Suprapubic skin (tissue), 4 donors: ENCODE results near the gene ST8SIA6. TPM values are rescaled to one million over a fixed set of nuclear protein-coding genes. Genes with fewer than 3 reads are reported as not detected.
"Not testable (repeated sequence)": the region's sequence is repeated elsewhere in the genome, so short reads cannot be mapped to it uniquely, and the experiment has no call there.

Source experiments
- DNase-seq, 2 donors: peaks; one replicate each; pipeline ENCODE4 v3.0.0-alpha.2; 2019; ENCODE audit warnings: low spot score in 2 of 2
- H3K27ac ChIP-seq: fragments of 200-600 bp; sonication (generic); one replicate; pipeline ENCODE4 v1.5.1; 2019
- H3K27me3 ChIP-seq: fragments of 200-600 bp; sonication (generic); one replicate; pipeline ENCODE4 v1.5.1; 2019
- H3K36me3 ChIP-seq: fragments of 200-600 bp; sonication (generic); one replicate; pipeline ENCODE4 v1.5.1; 2019
- H3K4me1 ChIP-seq: fragments of 200-600 bp; sonication (generic); one replicate; pipeline ENCODE4 v1.5.1; 2019
- H3K4me3 ChIP-seq: fragments of 200-600 bp; sonication (generic); one replicate; pipeline ENCODE4 v1.5.1; 2019; ENCODE audit warnings: mild to moderate bottlenecking
- H3K9me3 ChIP-seq: fragments of 200-600 bp; sonication (generic); one replicate; pipeline ENCODE4 v1.5.1; 2019
- CTCF ChIP-seq, 2 donors: fragments of 200-600 bp in 1 of 2; fragments of 450-650 bp in 1 of 2; sonication (generic) in 1 of 2; IDR thresholded peaks; one replicate each; pipeline ENCODE4 v1.5.1; 2016 to 2019; ENCODE audit warnings: antibody characterized with exemption in 2 of 2, mild to moderate bottlenecking in 1 of 2, moderate library complexity in 1 of 2
- EP300 ChIP-seq: sonication (generic); formaldehyde crosslinking; IDR thresholded peaks from one replicate; pipeline ENCODE4 v1.6.1; 2017; ENCODE audit warnings: antibody characterized with exemption
- POLR2A ChIP-seq, 2 donors: fragments of 450-650 bp; IDR thresholded peaks; one replicate each; pipeline ENCODE4 v1.6.1; 2017; ENCODE audit warnings: antibody characterized with exemption in 2 of 2, mild to moderate bottlenecking in 2 of 2, moderate library complexity in 2 of 2
- POLR2AphosphoS5 ChIP-seq, 3 donors: sonication (generic); formaldehyde crosslinking; IDR thresholded peaks; one replicate each; pipeline ENCODE4 v1.6.1; 2017; ENCODE audit warnings: antibody characterized with exemption in 3 of 3
- WGBS: methylation state at CpG from one replicate; pipeline ENCODE4 v1.1.5; 2018; 5-methylcytosine and 5-hydroxymethylcytosine counted together
- total RNA-seq, 4 donors: library from RNA; depleted of rRNA; stranded (reverse); fragments of >200 nt; gene quantifications; one replicate each; pipeline ENCODE4 v1.1.0, GENCODE V29; 2016

The ST8SIA6 gene
- total RNA-seq, 4 donors from 2014 or later, result 1.2 to 5.2 (median 3.2) TPM

DNA sequence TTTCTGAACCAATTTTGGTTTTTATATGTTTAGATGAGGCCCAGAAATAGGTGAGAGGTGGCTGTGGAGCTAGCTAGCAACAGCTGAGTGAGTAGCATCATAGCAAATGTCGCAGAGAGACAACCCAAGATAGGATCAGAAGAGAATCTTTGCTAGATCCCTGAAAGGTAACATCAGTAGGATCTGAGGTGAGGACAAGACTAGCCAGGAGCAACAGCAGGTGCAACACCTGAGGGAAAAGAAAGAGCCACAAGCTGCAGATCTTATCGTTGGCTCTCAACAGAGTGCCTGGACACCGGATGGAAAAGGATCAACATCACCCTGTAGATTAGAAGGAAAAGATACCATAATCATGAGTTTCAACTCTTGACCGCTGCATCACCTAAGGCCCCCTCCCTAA lies 4.4 kb downstream of the ST8SIA6 start:
- WGBS, result 94% methylated on average over 4 of the region's 4 CpGs
- TF ChIP-seq POLR2AphosphoS5 (IDR thresholded peaks at IDR 0.05), result no peak
- no peak overlapping the region for H3K4me3 ChIP-seq
- peaks cover 40% of the 10 kb centered on the region for H3K27me3 ChIP-seq
- H3K36me3 ChIP-seq, result no peaks in the 10 kb centered on the region
- peaks cover 7% of the 10 kb centered on the region for H3K9me3 ChIP-seq
- H3K4me1 ChIP-seq, result peaks cover 27% of the 10 kb centered on the region
- DNase-seq, result no peak
- H3K27ac ChIP-seq, result no peak overlapping the region

GRCh38 chr10:17445400-17445998 lies 8.9 kb downstream of the ST8SIA6 start:
- H3K4me1 ChIP-seq, result peaks cover 9% of the 10 kb centered on the region
- H3K36me3 ChIP-seq, result no peaks in the 10 kb centered on the region
- H3K27me3 ChIP-seq, result peaks cover 6% of the 10 kb centered on the region
- TF ChIP-seq POLR2A (IDR thresholded peaks at IDR 0.05) (no peak), CTCF (IDR thresholded peaks at IDR 0.05) (no peak), EP300 (no peak), POLR2AphosphoS5 (IDR thresholded peaks at IDR 0.05) (no peak)
- WGBS, result 49% methylated on average over 5 of the region's 5 CpGs
- H3K9me3 ChIP-seq, result peaks cover 7% of the 10 kb centered on the region
- H3K27ac ChIP-seq, result no peak overlapping the region
- DNase-seq, result no peak
- no peak overlapping the region for H3K4me3 ChIP-seq

DNA sequence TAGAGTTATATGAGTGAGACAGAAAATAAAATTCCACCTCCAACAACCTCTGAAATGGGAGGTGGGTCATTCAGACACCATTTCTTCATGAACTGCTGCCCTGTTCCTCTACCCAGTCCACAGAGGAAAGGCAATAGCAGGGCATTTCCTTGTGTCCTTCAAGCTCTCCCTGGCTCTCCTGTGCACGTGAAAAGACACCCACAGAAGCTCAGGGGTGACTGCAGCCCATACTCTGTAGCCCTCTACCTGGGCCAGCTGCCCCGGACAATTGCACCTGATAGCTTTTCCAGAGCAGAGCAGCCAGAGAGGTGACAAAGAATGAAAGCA lies 10.0 kb downstream of the ST8SIA6 start:
- Histone ChIP-seq H3K4me3 (no peak overlapping the region), H3K36me3 (no peaks in the 10 kb centered on the region), H3K27ac (peak overlapping the region; percentile 15), H3K4me1 (peaks cover 9% of the 10 kb centered on the region), H3K27me3 (peaks cover 3% of the 10 kb centered on the region), H3K9me3 (peaks cover 2% of the 10 kb centered on the region)
- no peak for DNase-seq
- 55% methylated on average over 2 of the region's 2 CpGs for WGBS
- no peak for TF ChIP-seq POLR2A (IDR thresholded peaks at IDR 0.05)
- TF ChIP-seq EP300, result no peak
- TF ChIP-seq CTCF (IDR thresholded peaks at IDR 0.05), result no peak
- TF ChIP-seq POLR2AphosphoS5 (IDR thresholded peaks at IDR 0.05), result no peak

DNA sequence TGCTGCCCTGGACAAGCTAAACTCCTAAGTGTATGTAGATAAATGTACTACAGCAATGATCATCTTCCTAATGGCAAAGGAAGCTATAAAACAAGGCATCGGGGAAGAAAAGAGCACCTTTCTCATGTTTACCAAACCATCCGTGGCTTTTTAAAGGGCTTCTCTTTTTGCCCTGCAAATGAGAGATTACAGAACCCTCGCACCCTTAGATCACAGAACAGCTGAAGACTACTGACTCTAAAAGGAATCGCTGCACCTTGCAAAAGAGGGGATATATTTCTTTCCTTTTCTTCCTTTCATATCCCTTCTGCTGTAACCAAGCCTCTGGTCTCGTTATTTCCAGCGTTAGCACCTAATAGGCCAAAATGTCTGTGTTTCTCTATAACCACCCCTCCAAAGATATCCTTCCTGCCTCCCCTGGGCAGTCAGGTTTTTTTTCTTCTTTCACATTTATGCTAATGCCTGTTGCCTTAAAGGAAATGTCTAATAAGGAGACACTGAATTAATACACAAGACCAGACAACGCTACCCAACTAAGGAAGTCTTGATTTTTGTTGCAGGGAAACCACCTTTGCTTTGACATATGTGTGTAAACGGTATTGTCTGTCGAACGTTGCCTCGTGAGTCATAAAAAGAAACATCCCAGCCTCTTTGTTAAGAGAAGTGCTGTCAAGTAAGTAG lies 10.5 kb downstream of the ST8SIA6 start:
- H3K9me3 ChIP-seq, result no peaks in the 10 kb centered on the region
- H3K4me1 ChIP-seq, result peaks cover 9% of the 10 kb centered on the region
- H3K27ac ChIP-seq, result peak overlapping the region; percentile 15
- peaks cover 3% of the 10 kb centered on the region for H3K27me3 ChIP-seq
- TF ChIP-seq POLR2A (IDR thresholded peaks at IDR 0.05) (no peak), CTCF (IDR thresholded peaks at IDR 0.05) (no peak), EP300 (no peak), POLR2AphosphoS5 (IDR thresholded peaks at IDR 0.05) (no peak)
- H3K4me3 ChIP-seq, result no peak overlapping the region
- no peaks in the 10 kb centered on the region for H3K36me3 ChIP-seq
- no peak for DNase-seq
- 44% methylated on average over 11 of the region's 11 CpGs for WGBS

- no peaks in the 10 kb centered on the region for H3K4me1 ChIP-seq
- no peak overlapping the region for H3K27ac ChIP-seq
- TF ChIP-seq POLR2AphosphoS5 (IDR thresholded peaks at IDR 0.05), result no peak
- no peak for TF ChIP-seq POLR2A (IDR thresholded peaks at IDR 0.05)
- no peak for TF ChIP-seq CTCF (IDR thresholded peaks at IDR 0.05)
- no peak for TF ChIP-seq EP300
- WGBS, result 83% methylated on average over 1 of the region's 1 CpG
- no peak overlapping the region for H3K4me3 ChIP-seq
- DNase-seq, result no peak
- H3K27me3 ChIP-seq, result peaks cover 3% of the 10 kb centered on the region
- H3K36me3 ChIP-seq, result no peaks in the 10 kb centered on the region
- H3K9me3 ChIP-seq, result no peaks in the 10 kb centered on the region
Measured at GRCh38 chr10:17438583-17438982, 15.8 kb downstream of the ST8SIA6 start.

DNA sequence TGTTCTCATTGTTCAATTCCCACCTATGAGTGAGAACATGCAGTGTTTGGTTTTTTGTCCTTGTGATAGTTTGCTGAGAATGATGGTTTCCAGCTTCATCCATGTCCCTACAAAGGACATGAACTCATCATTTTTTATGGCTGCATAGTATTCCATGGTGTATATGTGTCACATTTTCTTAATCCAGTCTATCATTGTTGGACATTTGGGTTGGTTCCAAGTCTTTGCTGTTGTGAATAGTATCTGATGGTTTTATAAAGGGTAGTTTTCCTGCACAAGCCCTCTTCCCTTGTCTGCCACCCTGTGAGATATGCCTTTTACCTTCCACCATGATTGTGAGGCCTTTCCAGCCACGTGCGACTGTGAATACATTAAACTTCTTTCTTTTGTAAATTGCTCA lies 17.8 kb downstream of the ST8SIA6 start:
- 96% methylated on average over 2 of the region's 2 CpGs for WGBS
- H3K9me3 ChIP-seq, H3K27me3 ChIP-seq, H3K4me3 ChIP-seq, H3K36me3 ChIP-seq, H3K4me1 ChIP-seq, H3K27ac ChIP-seq, DNase-seq: not testable (repeated sequence)
